Osteocyte (in vitro differentiated cells): ENCODE measurements around the gene LRRC26. TPM values are rescaled to one million over a fixed set of nuclear protein-coding genes. Genes with fewer than 3 reads are reported as not detected.

Experiments used
- DNase-seq: peaks from one replicate; pipeline ENCODE4 v3.0.0; 2021; ENCODE audit warnings: mixed read lengths; ENCODE audit not compliant: unreplicated experiment; ENCODE audit errors: extremely low spot score
- H3K27ac Mint-ChIP-seq: one replicate; pipeline ENCODE4 v1.8.0; 2021; ENCODE audit warnings: mild to moderate bottlenecking, mixed read lengths; ENCODE audit not compliant: unreplicated experiment
- H3K27me3 Mint-ChIP-seq: one replicate; pipeline ENCODE4 v1.8.0; 2021; ENCODE audit warnings: mixed read lengths; ENCODE audit not compliant: unreplicated experiment
- H3K36me3 Mint-ChIP-seq: one replicate; pipeline ENCODE4 v1.8.0; 2021; ENCODE audit warnings: mixed read lengths; ENCODE audit not compliant: unreplicated experiment
- H3K4me1 Mint-ChIP-seq: one replicate; pipeline ENCODE4 v1.8.0; 2021; ENCODE audit warnings: mixed read lengths; ENCODE audit not compliant: unreplicated experiment
- H3K4me3 Mint-ChIP-seq: one replicate; pipeline ENCODE4 v1.8.0; 2021; ENCODE audit warnings: mild to moderate bottlenecking, moderate library complexity, mixed read lengths; ENCODE audit not compliant: unreplicated experiment
- H3K9me3 Mint-ChIP-seq: one replicate; pipeline ENCODE4 v1.8.0; 2021; ENCODE audit warnings: mixed read lengths; ENCODE audit not compliant: unreplicated experiment
- total RNA-seq: library from RNA; stranded (reverse); gene quantifications from 2 replicates; pipeline ENCODE4 v1.2.1, GENCODE V29; 2021
- TF ChIP-seq, protein P1 (sequence below): fragments of 200-600 bp; sonication (generic); IDR thresholded peaks from 2 replicates; pipeline ENCODE4 v1.5.0; 2021; ENCODE audit warnings: antibody characterized with exemption, mild to moderate bottlenecking, moderate library complexity

Gene LRRC26
- total RNA-seq, 1 donor from 2014 or later: not detected

- Mint-ChIP-seq H3K4me3 (peak overlapping the region; percentile 65), H3K9me3 (no peaks in the 10 kb centered on the region), H3K27ac (no peak overlapping the region), H3K27me3 (peaks cover 21% of the 10 kb centered on the region), H3K36me3 (no peaks in the 10 kb centered on the region), H3K4me1 (peaks cover 5% of the 10 kb centered on the region)
- DNase-seq: no peak
- TF ChIP-seq, protein P1, sequence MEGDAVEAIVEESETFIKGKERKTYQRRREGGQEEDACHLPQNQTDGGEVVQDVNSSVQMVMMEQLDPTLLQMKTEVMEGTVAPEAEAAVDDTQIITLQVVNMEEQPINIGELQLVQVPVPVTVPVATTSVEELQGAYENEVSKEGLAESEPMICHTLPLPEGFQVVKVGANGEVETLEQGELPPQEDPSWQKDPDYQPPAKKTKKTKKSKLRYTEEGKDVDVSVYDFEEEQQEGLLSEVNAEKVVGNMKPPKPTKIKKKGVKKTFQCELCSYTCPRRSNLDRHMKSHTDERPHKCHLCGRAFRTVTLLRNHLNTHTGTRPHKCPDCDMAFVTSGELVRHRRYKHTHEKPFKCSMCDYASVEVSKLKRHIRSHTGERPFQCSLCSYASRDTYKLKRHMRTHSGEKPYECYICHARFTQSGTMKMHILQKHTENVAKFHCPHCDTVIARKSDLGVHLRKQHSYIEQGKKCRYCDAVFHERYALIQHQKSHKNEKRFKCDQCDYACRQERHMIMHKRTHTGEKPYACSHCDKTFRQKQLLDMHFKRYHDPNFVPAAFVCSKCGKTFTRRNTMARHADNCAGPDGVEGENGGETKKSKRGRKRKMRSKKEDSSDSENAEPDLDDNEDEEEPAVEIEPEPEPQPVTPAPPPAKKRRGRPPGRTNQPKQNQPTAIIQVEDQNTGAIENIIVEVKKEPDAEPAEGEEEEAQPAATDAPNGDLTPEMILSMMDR: no peak
These were observed 671 bp downstream of the LRRC26 start for GRCh38 chr9:137168904-137169856.

DNA sequence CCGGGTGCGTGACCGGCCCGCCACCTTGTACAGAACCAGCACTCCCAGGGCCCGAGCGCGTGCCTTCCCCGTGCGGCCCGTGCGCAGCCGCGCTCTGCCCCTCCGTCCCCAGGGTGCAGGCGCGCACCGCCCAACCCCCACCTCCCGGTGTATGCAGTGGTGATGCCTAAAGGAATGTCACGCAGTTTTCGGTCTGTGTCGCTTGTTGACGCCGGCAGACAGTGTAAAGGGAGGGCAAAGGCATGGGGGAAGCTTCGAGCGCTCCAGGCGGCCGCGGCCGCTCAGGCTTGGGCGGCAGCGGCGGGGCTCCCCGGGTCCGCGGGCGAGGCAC lies 1.3 kb downstream of the LRRC26 start:
- peaks cover 5% of the 10 kb centered on the region for H3K4me1 Mint-ChIP-seq
- no peaks in the 10 kb centered on the region for H3K36me3 Mint-ChIP-seq
- no peaks in the 10 kb centered on the region for H3K9me3 Mint-ChIP-seq
- peaks cover 23% of the 10 kb centered on the region for H3K27me3 Mint-ChIP-seq
- TF ChIP-seq, protein P1: no peak
- H3K4me3 Mint-ChIP-seq: peak overlapping the region; percentile 55
- no peak for DNase-seq
- H3K27ac Mint-ChIP-seq: no peak overlapping the region

- H3K4me1 Mint-ChIP-seq: peaks cover 5% of the 10 kb centered on the region
- H3K27me3 Mint-ChIP-seq: peaks cover 25% of the 10 kb centered on the region
- TF ChIP-seq, protein P1: no peak
- DNase-seq: no peak
- H3K9me3 Mint-ChIP-seq: no peaks in the 10 kb centered on the region
- no peaks in the 10 kb centered on the region for H3K36me3 Mint-ChIP-seq
- peak overlapping the region; percentile 38 for H3K4me3 Mint-ChIP-seq
- H3K27ac Mint-ChIP-seq: no peak overlapping the region
These were observed 1.9 kb downstream of the LRRC26 start for GRCh38 chr9:137167747-137168572.

DNA sequence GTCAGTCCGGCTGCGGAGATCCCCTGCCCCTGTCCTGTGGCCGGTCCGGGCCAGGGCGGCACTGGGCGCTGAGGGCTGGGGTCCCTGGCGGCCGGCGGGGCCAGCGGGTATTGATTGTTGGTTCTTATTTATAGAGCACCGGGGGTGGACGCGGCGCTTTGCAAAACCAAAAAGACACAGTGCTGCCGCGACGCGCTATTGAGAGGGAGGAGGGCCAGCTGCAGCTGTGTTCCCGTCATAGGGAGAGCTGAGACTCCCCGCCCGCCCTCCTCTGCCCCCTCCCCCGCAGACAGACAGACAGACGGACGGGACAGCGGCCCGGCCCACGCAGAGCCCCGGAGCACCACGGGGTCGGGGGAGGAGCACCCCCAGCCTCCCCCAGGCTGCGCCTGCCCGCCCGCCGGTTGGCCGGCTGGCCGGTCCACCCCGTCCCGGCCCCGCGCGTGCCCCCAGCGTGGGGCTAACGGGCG lies 2.5 kb downstream of the LRRC26 start:
- Mint-ChIP-seq H3K4me3 (no peak overlapping the region), H3K4me1 (peaks cover 5% of the 10 kb centered on the region), H3K36me3 (no peaks in the 10 kb centered on the region), H3K27me3 (peaks cover 25% of the 10 kb centered on the region), H3K9me3 (no peaks in the 10 kb centered on the region), H3K27ac (no peak overlapping the region)
- TF ChIP-seq, protein P1: no peak
- DNase-seq: no peak
